Measurements from ENCODE around the gene TINCR.
"Not testable (repeated sequence)": the region's sequence is repeated elsewhere in the genome, so short reads cannot be mapped to it uniquely, and the experiment has no call there.

Gene TINCR

GRCh38 chr19:5558101-5558621 is 9.6 kb downstream of the TINCR start:
- DNase-seq (ENCODE audit: low read depth) = no peak

- no peak for DNase-seq (ENCODE audit: low read depth)
Observed at GRCh38 chr19:5557691-5558090, 10.1 kb downstream of the TINCR start.

- no peak for DNase-seq (ENCODE audit: low read depth)
Observed at GRCh38 chr19:5554828-5555227, 12.9 kb downstream of the TINCR start.

GRCh38 chr19:5553892-5554291 is 13.9 kb downstream of the TINCR start:
- no peak for DNase-seq (ENCODE audit: low read depth)

GRCh38 chr19:5547881-5548280 is 19.9 kb downstream of the TINCR start:
- DNase-seq (ENCODE audit: low read depth) = no peak

- DNase-seq (ENCODE audit: low read depth) = no peak
Observed at GRCh38 chr19:5545984-5546383, 21.8 kb downstream of the TINCR start.

GRCh38 chr19:5545051-5545450 is 22.7 kb downstream of the TINCR start:
- no peak for DNase-seq (ENCODE audit: low read depth)

GRCh38 chr19:5542665-5543064 is 25.1 kb downstream of the TINCR start:
- no peak for DNase-seq (ENCODE audit: low read depth)

GRCh38 chr19:5541456-5541855 is 26.3 kb downstream of the TINCR start:
- no peak for DNase-seq (ENCODE audit: low read depth)

GRCh38 chr19:5540208-5540607 is 27.5 kb downstream of the TINCR start:
- no peak for DNase-seq (ENCODE audit: low read depth)

- no peak for DNase-seq (ENCODE audit: low read depth)
Observed at GRCh38 chr19:5537870-5538269, 29.9 kb downstream of the TINCR start.

- not testable (repeated sequence) for DNase-seq (ENCODE audit: low read depth)
Observed at GRCh38 chr19:5536982-5537579, 30.7 kb downstream of the TINCR start.

GRCh38 chr19:5536337-5536894 is 31.3 kb downstream of the TINCR start:
- DNase-seq (ENCODE audit: low read depth) = no peak

GRCh38 chr19:5534787-5535586 is 32.8 kb downstream of the TINCR start:
- no peak for DNase-seq (ENCODE audit: low read depth)

- no peak for DNase-seq (ENCODE audit: low read depth)
Observed at GRCh38 chr19:5533257-5533656, 34.5 kb downstream of the TINCR start.

- DNase-seq (ENCODE audit: low read depth) = no peak
Observed at GRCh38 chr19:5530701-5531100, 37.1 kb downstream of the TINCR start.

GRCh38 chr19:5526691-5527090 is 41.1 kb downstream of the TINCR start:
- no peak for DNase-seq (ENCODE audit: low read depth)

- DNase-seq (ENCODE audit: low read depth) = no peak
Observed at GRCh38 chr19:5524081-5524480, 43.7 kb downstream of the TINCR start.

- no peak for DNase-seq (ENCODE audit: low read depth)
Observed at GRCh38 chr19:5522106-5522505, 45.6 kb downstream of the TINCR start.

GRCh38 chr19:5520501-5520900 is 47.3 kb downstream of the TINCR start:
- DNase-seq (ENCODE audit: low read depth) = no peak

- no peak for DNase-seq (ENCODE audit: low read depth)
Observed at GRCh38 chr19:5519076-5519475, 48.7 kb downstream of the TINCR start.

- no peak for DNase-seq (ENCODE audit: low read depth)
Observed at GRCh38 chr19:5515737-5516136, 52.0 kb downstream of the TINCR start.

GRCh38 chr19:5514001-5514400 is 53.8 kb downstream of the TINCR start:
- no peak for DNase-seq (ENCODE audit: low read depth)
